Parathyroid adenoma (tissue), 2 donors: ENCODE measurements around the gene AKT3.

Source experiments
- H2AFZ ChIP-seq: fragments of 300-600 bp; sonication (generic); one replicate; pipeline ENCODE4 v1.7.0; 2017; ENCODE audit warnings: antibody characterized with exemption, mild to moderate bottlenecking
- H3K27ac ChIP-seq: fragments of 300-600 bp; sonication (generic); one replicate; pipeline ENCODE4 v1.7.0; 2017
- H3K27me3 ChIP-seq: fragments of 300-600 bp; sonication (generic); one replicate; pipeline ENCODE4 v1.7.0; 2017; ENCODE audit warnings: low read length; ENCODE audit not compliant: control insufficient read depth, insufficient read depth
- H3K36me3 ChIP-seq: fragments of 300-600 bp; sonication (generic); one replicate; pipeline ENCODE4 v1.7.0; 2017; ENCODE audit warnings: low read length; ENCODE audit not compliant: control insufficient read depth, insufficient read depth
- H3K4me1 ChIP-seq: fragments of 300-600 bp; sonication (generic); one replicate; pipeline ENCODE4 v1.7.0; 2017; ENCODE audit warnings: control low read depth
- H3K4me2 ChIP-seq: fragments of 300-600 bp; sonication (generic); one replicate; pipeline ENCODE4 v1.7.0; 2017; ENCODE audit warnings: low read length
- H3K4me3 ChIP-seq: fragments of 300-600 bp; sonication (generic); one replicate; pipeline ENCODE4 v1.7.0; 2017; ENCODE audit warnings: low read depth, low read length
- H3K79me2 ChIP-seq: fragments of 300-600 bp; sonication (generic); one replicate; pipeline ENCODE4 v1.7.0; 2017; ENCODE audit warnings: control low read depth
- H3K9ac ChIP-seq: fragments of 300-600 bp; sonication (generic); one replicate; pipeline ENCODE4 v1.7.0; 2017; ENCODE audit warnings: mild to moderate bottlenecking
- H3K9me3 ChIP-seq: fragments of 300-600 bp; sonication (generic); one replicate; pipeline ENCODE4 v1.7.0; 2017; ENCODE audit warnings: low read length; ENCODE audit not compliant: control insufficient read depth
- CTCF ChIP-seq: fragments of 300-600 bp; sonication (generic); IDR thresholded peaks from one replicate; pipeline ENCODE4 v1.7.0; 2017; ENCODE audit warnings: antibody characterized with exemption, mild to moderate bottlenecking
- donor health status: primary hyperparathyroidism.

AKT3 gene

GRCh38 chr1:243495442-243496186 lies 354.4 kb downstream of the AKT3 start:
- H2AFZ ChIP-seq: no peak overlapping the region
- no peak overlapping the region for H3K4me3 ChIP-seq
- H3K79me2 ChIP-seq: no peaks in the 10 kb centered on the region
- H3K9me3 ChIP-seq: no peaks in the 10 kb centered on the region
- H3K4me1 ChIP-seq: peaks cover 3% of the 10 kb centered on the region
- no peak overlapping the region for H3K9ac ChIP-seq
- H3K27ac ChIP-seq: no peak overlapping the region
- no peaks in the 10 kb centered on the region for H3K36me3 ChIP-seq
- H3K27me3 ChIP-seq: no peaks in the 10 kb centered on the region
- no peak overlapping the region for H3K4me2 ChIP-seq
- TF ChIP-seq CTCF: no peak

GRCh38 chr1:243494741-243495431 lies 355.2 kb downstream of the AKT3 start:
- Histone ChIP-seq H2AFZ (no peak overlapping the region), H3K4me1 (peaks cover 3% of the 10 kb centered on the region), H3K27me3 (no peaks in the 10 kb centered on the region), H3K79me2 (no peaks in the 10 kb centered on the region), H3K36me3 (no peaks in the 10 kb centered on the region), H3K4me2 (no peak overlapping the region), H3K9me3 (no peaks in the 10 kb centered on the region), H3K27ac (no peak overlapping the region), H3K9ac (no peak overlapping the region), H3K4me3 (no peak overlapping the region)
- TF ChIP-seq CTCF: no peak

- Histone ChIP-seq H3K4me2 (no peak overlapping the region), H3K27ac (no peak overlapping the region), H3K9me3 (no peaks in the 10 kb centered on the region), H3K9ac (no peak overlapping the region), H3K79me2 (no peaks in the 10 kb centered on the region), H3K4me3 (no peak overlapping the region), H3K4me1 (no peaks in the 10 kb centered on the region), H2AFZ (no peak overlapping the region), H3K27me3 (no peaks in the 10 kb centered on the region), H3K36me3 (no peaks in the 10 kb centered on the region)
- TF ChIP-seq CTCF: no peak
Measured at GRCh38 chr1:243493156-243494129, 356.6 kb downstream of the AKT3 start.

GRCh38 chr1:243490748-243491686 lies 359.0 kb downstream of the AKT3 start:
- H3K9ac ChIP-seq: no peak overlapping the region
- H3K27me3 ChIP-seq: no peaks in the 10 kb centered on the region
- H3K36me3 ChIP-seq: no peaks in the 10 kb centered on the region
- no peak overlapping the region for H3K27ac ChIP-seq
- no peak overlapping the region for H3K4me3 ChIP-seq
- no peak overlapping the region for H3K4me2 ChIP-seq
- no peak for TF ChIP-seq CTCF
- no peaks in the 10 kb centered on the region for H3K4me1 ChIP-seq
- no peaks in the 10 kb centered on the region for H3K79me2 ChIP-seq
- H3K9me3 ChIP-seq: no peaks in the 10 kb centered on the region
- no peak overlapping the region for H2AFZ ChIP-seq
